HG03159 (cell line): ENCODE results near the gene LAMC3.
"Not testable (repeated sequence)": the region's sequence is repeated elsewhere in the genome, so short reads cannot be mapped to it uniquely, and the experiment has no call there.

Experiments used
- ATAC-seq: cut with Tn5 transposase; IDR thresholded peaks from one replicate; pipeline ENCODE4 v1.9.1; 2021; ENCODE audit warnings: mild to moderate bottlenecking, moderate library complexity; ENCODE audit not compliant: unreplicated experiment

LAMC3 gene

DNA sequence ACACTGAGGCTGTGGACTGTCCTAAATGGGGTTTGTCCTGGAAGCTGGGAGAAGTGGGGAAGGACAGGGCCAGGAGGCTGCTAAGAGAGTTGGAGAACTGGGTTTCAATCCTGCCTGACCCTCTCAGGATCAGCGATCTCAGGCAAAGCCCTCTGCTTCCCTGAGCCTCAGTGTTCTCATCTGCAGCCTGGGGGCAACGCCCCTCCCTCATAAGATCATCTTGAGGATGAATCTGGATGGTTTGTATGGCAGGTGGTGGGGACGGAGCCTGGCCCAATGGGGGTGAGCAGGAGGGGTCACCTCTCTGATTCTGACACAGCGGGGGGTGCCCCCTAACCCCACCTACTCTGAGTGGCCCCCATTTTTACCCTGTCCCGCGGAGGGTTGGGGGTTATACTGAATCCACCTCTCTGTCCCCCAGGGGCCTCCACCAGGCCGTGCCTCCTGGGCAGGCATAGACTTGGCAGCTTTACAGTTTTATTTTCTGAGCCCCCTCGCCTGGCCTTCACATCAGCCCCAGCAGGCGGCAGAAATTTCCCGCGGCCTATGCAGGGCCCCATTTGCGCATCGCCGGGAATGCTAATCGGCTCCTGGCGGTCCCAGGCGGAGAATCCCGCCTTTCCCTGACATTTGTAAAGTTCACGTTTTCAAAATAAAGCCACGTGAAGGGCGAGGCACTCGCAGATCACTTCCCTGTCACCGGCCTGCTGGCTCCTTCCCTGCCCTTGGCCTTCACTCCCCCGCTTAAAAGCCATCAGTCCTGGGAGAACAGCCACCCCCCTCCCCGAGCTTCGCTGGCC, 17.8 kb upstream of the LAMC3 start:
- no peak for ATAC-seq

GRCh38 chr9:130991778-130992681, 16.9 kb upstream of the LAMC3 start:
- ATAC-seq: no peak

DNA sequence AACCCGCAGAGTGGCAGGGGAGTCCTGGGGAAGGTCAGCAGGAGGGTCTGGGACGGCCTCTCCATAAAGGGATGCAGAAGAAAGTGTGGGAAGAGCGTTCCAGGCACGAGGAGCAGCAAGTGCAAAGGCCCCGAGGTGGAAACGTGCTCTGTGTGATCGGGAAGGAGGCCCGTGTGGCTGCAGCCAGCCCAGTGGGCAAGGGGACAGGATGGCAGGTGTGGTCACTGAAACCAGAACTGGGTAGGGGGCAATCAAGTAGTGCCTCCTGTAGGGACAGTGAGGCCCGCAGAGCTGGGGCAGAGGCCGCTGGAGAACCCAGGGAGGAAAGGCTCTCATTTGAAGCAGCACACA, 16.3 kb upstream of the LAMC3 start:
- no peak for ATAC-seq

DNA sequence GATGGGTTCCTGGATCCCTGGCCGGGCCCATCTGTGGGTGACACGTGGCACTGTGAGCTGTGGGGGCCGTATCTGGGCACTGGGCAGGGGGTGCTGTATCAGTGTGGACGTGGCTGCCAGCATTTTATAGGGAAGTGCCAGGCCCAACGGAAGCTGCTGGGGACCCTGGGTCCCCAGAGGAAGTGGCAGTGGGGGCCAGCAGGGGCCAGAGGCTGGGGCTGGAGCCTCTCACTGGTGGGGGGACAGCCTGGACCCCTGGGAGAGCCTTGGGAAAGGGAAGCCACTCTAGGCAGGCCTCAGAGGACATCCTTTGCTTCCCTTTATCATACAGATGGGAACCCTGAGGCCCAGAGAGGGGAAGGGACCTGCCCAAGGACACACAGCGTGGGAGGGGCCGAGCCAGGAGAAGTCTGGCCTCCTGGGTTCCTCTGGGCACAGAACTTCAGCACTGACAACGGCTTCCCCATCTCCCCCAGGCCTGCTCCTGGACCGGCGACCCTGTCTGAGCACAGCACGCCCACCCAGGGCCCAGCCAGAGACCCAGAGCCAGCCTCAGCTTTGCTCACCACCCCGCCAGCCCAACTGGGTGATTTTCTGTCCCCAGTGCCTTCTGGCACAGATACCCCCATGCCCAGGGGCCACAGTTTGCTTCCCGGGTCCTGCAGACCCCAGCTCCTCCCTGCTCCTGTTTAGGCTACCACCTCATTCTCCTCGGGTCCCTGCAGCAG, 15.5 kb upstream of the LAMC3 start:
- no peak for ATAC-seq

GRCh38 chr9:130994135-130995085, 14.6 kb upstream of the LAMC3 start:
- no peak for ATAC-seq

- no peak for ATAC-seq
Observed at GRCh38 chr9:130995086-130996011, 13.6 kb upstream of the LAMC3 start.

DNA sequence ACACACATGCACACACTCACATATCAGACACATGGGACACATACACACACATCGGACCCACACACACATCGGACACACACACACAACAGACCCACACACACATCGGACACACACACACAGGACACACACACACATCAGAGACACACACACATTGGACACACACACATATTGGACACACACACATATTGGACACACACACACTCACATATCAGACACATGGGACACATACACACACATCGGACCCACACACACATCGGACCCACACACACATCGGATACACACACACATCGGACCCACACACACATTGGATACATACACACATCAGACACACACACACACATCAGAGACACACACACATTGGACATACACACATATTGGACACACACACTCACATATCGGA, 12.8 kb upstream of the LAMC3 start:
- ATAC-seq: no peak

DNA sequence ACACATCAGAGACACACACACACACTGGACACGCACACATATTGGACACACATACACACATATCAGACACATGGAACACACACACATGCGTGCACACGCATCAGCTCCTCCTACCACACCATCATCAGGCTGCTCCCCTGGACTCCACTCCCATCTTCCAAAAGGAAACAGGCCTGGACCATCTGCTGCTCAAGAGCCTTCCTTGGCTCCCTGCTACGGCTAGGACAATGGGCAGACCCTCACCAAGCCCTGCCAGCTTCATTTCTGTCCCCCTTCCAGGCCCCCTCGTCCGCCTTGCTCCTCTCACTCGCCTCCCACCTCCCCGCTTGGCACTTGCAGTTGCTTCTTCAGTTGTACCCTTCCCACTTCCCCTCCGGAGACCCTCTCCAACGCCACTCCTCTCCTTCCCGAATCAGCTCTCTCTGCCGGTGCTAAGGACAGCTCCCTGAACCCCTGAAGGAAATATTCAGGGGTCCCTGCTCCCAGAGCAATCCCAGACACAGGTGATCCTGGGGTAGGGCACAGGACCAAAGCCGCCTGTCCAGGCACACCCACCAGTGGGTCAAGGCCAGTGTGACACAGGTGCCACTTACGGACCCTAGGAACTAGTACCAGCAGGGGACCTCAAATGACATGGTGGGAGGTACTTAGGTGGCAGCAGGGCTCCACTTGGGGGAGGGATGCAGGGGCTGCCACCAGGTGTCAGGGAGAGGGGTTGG, 12.1 kb upstream of the LAMC3 start:
- no peak for ATAC-seq

GRCh38 chr9:130997395-130997684, 11.6 kb upstream of the LAMC3 start:
- ATAC-seq: no peak

DNA sequence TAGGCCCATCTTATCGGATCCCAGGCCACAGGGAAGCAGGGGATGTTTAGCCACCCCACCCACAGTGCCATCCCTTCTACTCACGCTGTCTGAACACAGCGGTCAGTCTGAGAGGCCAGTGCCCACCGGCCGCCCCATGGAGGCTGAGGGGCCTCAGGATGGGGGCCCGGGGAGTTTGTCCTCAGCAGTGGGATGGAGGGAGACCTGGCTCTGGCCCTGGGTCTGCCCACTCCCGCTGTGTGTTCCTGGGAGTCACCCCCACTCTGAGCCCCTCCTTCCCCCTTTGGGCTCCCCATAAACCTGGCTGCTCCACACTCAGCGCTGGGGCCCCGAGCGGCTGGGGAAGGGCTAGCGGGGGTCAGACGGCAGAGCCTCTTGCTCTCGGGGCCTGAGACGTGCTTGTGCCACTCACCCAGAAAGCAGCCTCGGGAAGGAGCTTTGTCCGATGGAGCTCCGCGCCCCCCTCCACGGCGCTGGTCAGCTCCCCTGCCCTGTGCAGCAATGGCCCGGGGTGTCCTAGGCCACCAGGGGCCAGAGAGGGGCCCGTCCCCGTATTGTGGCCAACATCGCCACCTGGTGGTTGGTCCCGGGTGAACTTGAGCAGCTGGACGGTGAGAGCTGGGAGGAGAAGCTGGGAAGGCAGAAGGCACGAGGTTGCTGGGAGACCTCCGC, 10.9 kb upstream of the LAMC3 start:
- no peak for ATAC-seq

DNA sequence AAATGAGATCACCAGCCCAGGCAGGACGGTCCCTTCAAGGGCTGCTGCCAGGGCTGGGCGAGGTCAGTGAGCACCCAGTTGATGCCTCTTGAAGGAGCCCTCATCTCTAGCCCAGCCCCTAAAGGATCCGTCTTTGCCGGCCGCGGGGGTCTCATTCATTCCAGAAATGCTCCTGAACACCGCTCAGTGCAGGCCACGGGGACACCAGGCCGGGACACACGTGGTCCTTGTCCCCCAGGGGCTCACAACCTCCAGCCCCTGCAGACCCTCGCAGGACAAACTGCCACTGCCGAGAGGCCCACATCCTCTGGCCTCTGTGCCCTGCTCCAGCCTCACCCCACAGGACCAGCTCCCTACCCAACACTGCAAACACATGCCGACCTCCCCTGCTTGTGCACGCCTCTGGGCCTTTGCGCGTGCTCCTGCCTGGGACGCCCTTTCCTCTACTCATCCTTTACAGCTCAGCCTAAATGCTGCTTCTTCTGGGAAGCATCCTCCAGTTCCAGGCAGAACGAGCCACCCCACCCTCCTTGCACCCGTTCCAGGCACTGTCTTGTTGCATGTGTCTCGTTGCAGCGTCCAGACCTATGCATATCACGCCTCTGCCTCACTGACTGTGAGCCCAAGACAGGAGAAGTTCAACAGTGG, 10.3 kb upstream of the LAMC3 start:
- ATAC-seq: no peak

- ATAC-seq: no peak
Observed at GRCh38 chr9:130999245-130999623, 9.7 kb upstream of the LAMC3 start.

GRCh38 chr9:131000526-131000925, 8.4 kb upstream of the LAMC3 start:
- ATAC-seq: not testable (repeated sequence)

- no peak for ATAC-seq
Observed at GRCh38 chr9:131001021-131001420, 8.0 kb upstream of the LAMC3 start.

DNA sequence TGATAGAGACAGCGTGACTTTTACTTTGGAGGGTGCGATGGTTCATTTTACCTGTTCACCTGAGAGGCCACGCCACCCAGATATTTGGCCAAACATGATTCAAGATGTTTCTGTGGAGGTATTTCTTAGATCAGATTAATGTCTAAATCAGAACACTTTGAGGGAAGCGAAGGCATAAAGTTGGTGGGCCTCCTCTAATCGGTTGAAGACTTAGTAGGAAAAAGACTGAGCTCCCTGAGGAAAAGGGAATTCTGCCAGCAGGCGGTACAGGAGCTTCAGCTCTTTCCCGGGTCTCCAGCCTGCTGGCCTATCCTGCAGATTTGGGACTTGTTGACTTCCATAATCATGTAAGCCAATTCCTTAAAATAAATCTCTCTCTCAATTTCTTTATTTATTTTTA, 7.0 kb upstream of the LAMC3 start:
- ATAC-seq: no peak

DNA sequence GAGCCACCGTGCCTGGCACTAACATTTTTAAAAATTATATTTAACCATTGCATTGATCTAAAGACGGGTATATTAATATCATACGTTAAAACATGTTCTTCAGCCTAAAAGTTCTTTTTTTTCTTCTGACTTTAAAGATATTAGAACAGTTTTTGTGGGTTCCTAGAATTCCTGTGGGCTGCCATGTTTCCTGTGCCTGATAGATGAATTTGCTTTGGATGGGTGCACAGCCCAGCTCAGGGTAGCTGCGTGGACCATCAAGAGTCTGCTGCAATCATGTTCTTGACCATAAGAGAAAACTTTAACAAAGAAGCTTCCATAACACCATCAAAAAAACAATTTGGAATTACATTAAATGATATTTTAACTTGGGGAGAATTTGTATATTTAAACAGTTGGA, 2.4 kb upstream of the LAMC3 start:
- ATAC-seq: no peak

DNA sequence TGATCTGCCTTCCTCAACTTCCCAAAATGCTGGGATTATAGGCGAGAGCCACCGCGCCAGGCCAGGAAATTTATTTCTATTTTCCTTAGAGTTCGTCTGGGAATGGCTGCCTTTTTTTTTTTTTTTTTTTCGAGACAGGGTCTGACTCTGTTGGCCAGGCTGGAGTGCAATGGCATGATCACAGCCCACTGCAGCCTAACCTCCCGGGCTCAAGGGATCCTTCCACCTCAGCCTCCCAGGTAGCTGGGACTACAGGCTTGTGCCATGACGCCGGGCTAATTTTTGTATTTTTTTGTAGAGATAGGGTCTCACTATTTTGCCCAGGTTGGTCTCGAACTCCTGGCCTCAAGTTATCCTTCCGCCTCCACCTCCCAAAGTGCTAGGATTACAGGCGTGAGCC, 888 bp upstream of the LAMC3 start:
- no peak for ATAC-seq

GRCh38 chr9:131008563-131008908, 438 bp upstream of the LAMC3 start:
- ATAC-seq: no peak
